Measurements from ENCODE around the gene HDGFL2.

Gene HDGFL2

GRCh38 chr19:4488496-4488895 lies 16.4 kb downstream of the HDGFL2 start:
- Histone ChIP-seq H3K9me3 (ENCODE audit: control insufficient read depth, low read length) (no peaks in the 10 kb centered on the region), H3K27ac (no peak overlapping the region), H3K36me3 (ENCODE audit: control insufficient read depth, insufficient read depth, low read length) (no peaks in the 10 kb centered on the region), H3K27me3 (ENCODE audit: control insufficient read depth, insufficient read depth, low read length) (no peaks in the 10 kb centered on the region), H3K4me3 (ENCODE audit: low read depth, low read length) (no peak overlapping the region), H3K9ac (no peak overlapping the region), H3K79me2 (peaks cover 2% of the 10 kb centered on the region), H2AFZ (no peak overlapping the region), H3K4me1 (no peaks in the 10 kb centered on the region), H3K4me2 (ENCODE audit: low read length) (no peak overlapping the region)
- TF ChIP-seq CTCF (IDR thresholded peaks at IDR 0.05): no peak

- Histone ChIP-seq H3K9ac (no peak overlapping the region), H3K4me3 (ENCODE audit: low read depth, low read length) (no peak overlapping the region), H2AFZ (no peak overlapping the region), H3K4me2 (ENCODE audit: low read length) (no peak overlapping the region), H3K4me1 (no peaks in the 10 kb centered on the region), H3K27ac (no peak overlapping the region), H3K27me3 (ENCODE audit: control insufficient read depth, insufficient read depth, low read length) (no peaks in the 10 kb centered on the region), H3K79me2 (peaks cover 2% of the 10 kb centered on the region), H3K36me3 (ENCODE audit: control insufficient read depth, insufficient read depth, low read length) (no peaks in the 10 kb centered on the region), H3K9me3 (ENCODE audit: control insufficient read depth, low read length) (no peaks in the 10 kb centered on the region)
- TF ChIP-seq CTCF (IDR thresholded peaks at IDR 0.05): no peak
These were observed 19.3 kb downstream of the HDGFL2 start for GRCh38 chr19:4491446-4491845.

GRCh38 chr19:4492337-4493103 lies 20.4 kb downstream of the HDGFL2 start:
- H2AFZ ChIP-seq: no peak overlapping the region
- no peak for TF ChIP-seq CTCF (IDR thresholded peaks at IDR 0.05)
- H3K4me3 ChIP-seq (ENCODE audit: low read depth, low read length): no peak overlapping the region
- no peak overlapping the region for H3K9ac ChIP-seq
- no peaks in the 10 kb centered on the region for H3K36me3 ChIP-seq (ENCODE audit: control insufficient read depth, insufficient read depth, low read length)
- H3K27me3 ChIP-seq (ENCODE audit: control insufficient read depth, insufficient read depth, low read length): no peaks in the 10 kb centered on the region
- H3K4me1 ChIP-seq: no peaks in the 10 kb centered on the region
- peaks cover 2% of the 10 kb centered on the region for H3K79me2 ChIP-seq
- no peak overlapping the region for H3K4me2 ChIP-seq (ENCODE audit: low read length)
- H3K27ac ChIP-seq: no peak overlapping the region
- no peaks in the 10 kb centered on the region for H3K9me3 ChIP-seq (ENCODE audit: control insufficient read depth, low read length)

GRCh38 chr19:4493104-4493928 lies 21.2 kb downstream of the HDGFL2 start:
- no peak for TF ChIP-seq CTCF (IDR thresholded peaks at IDR 0.05)
- Histone ChIP-seq H3K9me3 (ENCODE audit: control insufficient read depth, low read length) (no peaks in the 10 kb centered on the region), H3K9ac (no peak overlapping the region), H2AFZ (no peak overlapping the region), H3K4me2 (ENCODE audit: low read length) (no peak overlapping the region), H3K79me2 (peaks cover 2% of the 10 kb centered on the region), H3K36me3 (ENCODE audit: control insufficient read depth, insufficient read depth, low read length) (no peaks in the 10 kb centered on the region), H3K4me3 (ENCODE audit: low read depth, low read length) (no peak overlapping the region), H3K27ac (no peak overlapping the region), H3K27me3 (ENCODE audit: control insufficient read depth, insufficient read depth, low read length) (no peaks in the 10 kb centered on the region), H3K4me1 (no peaks in the 10 kb centered on the region)

Data from parathyroid adenoma (tissue), 2 donors.